Small intestine (tissue), 7 donors: Measurements from ENCODE around the gene BTNL9. TPM values are rescaled to one million over a fixed set of nuclear protein-coding genes. Genes with fewer than 3 reads are reported as not detected.

Experiments used
- DNase-seq, 2 donors: peaks; one replicate each; pipeline versions ENCODE4 v3.0.0 to v3.0.0-alpha.2; 2013
- FAIRE-seq: peaks from 2 replicates; lab custom pipeline; 2012; peaks lifted over from hg19 to GRCh38; lab: Jason Lieb, UNC
- H3K27ac ChIP-seq, 3 donors: one replicate each; pipeline ENCODE4 v1.5.1; 2013; ENCODE audit warnings: low read length in 2 of 3, mild to moderate bottlenecking in 2 of 3, control low read depth in 1 of 3, inconsistent platforms in 1 of 3, low read depth in 1 of 3, moderate library complexity in 1 of 3
- H3K27me3 ChIP-seq, 3 donors: one replicate each; pipeline ENCODE4 v1.6.1; 2013; ENCODE audit warnings: low read length in 3 of 3, inconsistent platforms in 1 of 3; ENCODE audit not compliant: control insufficient read depth in 3 of 3, insufficient read depth in 3 of 3
- H3K36me3 ChIP-seq, 3 donors: one replicate each; pipeline ENCODE4 v1.6.1; 2013; ENCODE audit warnings: low read length in 3 of 3, inconsistent platforms in 1 of 3, low read depth in 1 of 3, mild to moderate bottlenecking in 1 of 3, moderate library complexity in 1 of 3; ENCODE audit not compliant: control insufficient read depth in 3 of 3, insufficient read depth in 2 of 3
- H3K4me1 ChIP-seq, 3 donors: one replicate each; pipeline ENCODE4 v1.6.1; 2013; ENCODE audit warnings: low read length in 2 of 3, inconsistent platforms in 1 of 3, low read depth in 1 of 3, mild to moderate bottlenecking in 1 of 3, moderate library complexity in 1 of 3; ENCODE audit not compliant: control insufficient read depth in 3 of 3, insufficient read depth in 2 of 3
- H3K4me3 ChIP-seq, 3 donors: one replicate each; pipeline ENCODE4 v1.5.1; 2013; ENCODE audit warnings: low read length in 3 of 3, control low read depth in 1 of 3, inconsistent platforms in 1 of 3, low read depth in 1 of 3, mild to moderate bottlenecking in 1 of 3, moderate library complexity in 1 of 3
- H3K9me3 ChIP-seq, 2 donors: one replicate each; pipeline ENCODE4 v1.6.1; 2013; ENCODE audit warnings: low read depth in 1 of 2, low read length in 1 of 2; ENCODE audit not compliant: control insufficient read depth in 2 of 2, insufficient read depth in 1 of 2
- WGBS, 3 donors: extraction: QIAGEN DNeasy Blood & Tissue Kit; methylation state at CpG; one replicate each; pipeline ENCODE4 v1.1.7; 2013; 5-methylcytosine and 5-hydroxymethylcytosine counted together
- polyA plus RNA-seq, 4 donors: library from polyadenylated mRNA; stranded (reverse) in 3 of 4; unstranded in 1 of 4; fragments of 200-250 nt in 3 of 4; fragments of 120-200 nt in 1 of 4; gene quantifications; one replicate each; pipeline versions ENCODE4 v1.2.1 to v1.2.3, GENCODE V29; 2013
- donor health status: healthy with polysubstance abuse.
- donor health status: control.
- donor health status: control.
- donor health status: Bipolar disorder and iron deficiency.
- donor health status: healthy.

Gene BTNL9
- polyA plus RNA-seq, 4 donors: 0.27 to 6.5 (median 2.7) TPM

GRCh38 chr5:181053488-181054121 lies 13.5 kb downstream of the BTNL9 start:
- WGBS, 3 donors: 1 to 3% (median 1%) methylated on average over 45 of the region's 45 CpGs
- peaks cover 0 to 8% (median 7%) of the 10 kb centered on the region in 3 donors for H3K4me1 ChIP-seq
- FAIRE-seq (no peak), DNase-seq (peak in 1 of 2 donors; percentile 32)
- H3K27ac ChIP-seq: no peak overlapping the region
- H3K9me3 ChIP-seq: no peaks in the 10 kb centered on the region
- H3K36me3 ChIP-seq: no peaks in the 10 kb centered on the region
- peaks cover 0 to 66% (median 40%) of the 10 kb centered on the region in 3 donors for H3K27me3 ChIP-seq
- H3K4me3 ChIP-seq: peak overlapping the region; percentile 22 to 60 (median 29)

- DNase-seq (no peak), FAIRE-seq (no peak)
- Histone ChIP-seq H3K4me3 (peak overlapping the region in 1 of 3 donors; percentile 22), H3K36me3 (no peaks in the 10 kb centered on the region), H3K27me3 (peaks cover 3 to 71% (median 42%) of the 10 kb centered on the region in 3 donors), H3K9me3 (no peaks in the 10 kb centered on the region), H3K4me1 (peaks cover 0 to 8% (median 7%) of the 10 kb centered on the region in 3 donors), H3K27ac (no peak overlapping the region)
- WGBS, 3 donors: 26 to 50% (median 37%) methylated on average over 7 of the region's 7 CpGs
Measured at GRCh38 chr5:181054138-181054537, 14.1 kb downstream of the BTNL9 start.

- 47 to 69% (median 58%) methylated on average over 7 of the region's 7 CpGs for WGBS, 3 donors
- Histone ChIP-seq H3K27ac (no peak overlapping the region), H3K9me3 (no peaks in the 10 kb centered on the region), H3K4me1 (peaks cover 0 to 8% (median 7%) of the 10 kb centered on the region in 3 donors), H3K36me3 (no peaks in the 10 kb centered on the region), H3K27me3 (peaks cover 5 to 75% (median 48%) of the 10 kb centered on the region in 3 donors), H3K4me3 (no peak overlapping the region)
- FAIRE-seq (no peak), DNase-seq (peak in 1 of 2 donors; percentile 55)
Measured at GRCh38 chr5:181054871-181055459, 14.9 kb downstream of the BTNL9 start.

DNA sequence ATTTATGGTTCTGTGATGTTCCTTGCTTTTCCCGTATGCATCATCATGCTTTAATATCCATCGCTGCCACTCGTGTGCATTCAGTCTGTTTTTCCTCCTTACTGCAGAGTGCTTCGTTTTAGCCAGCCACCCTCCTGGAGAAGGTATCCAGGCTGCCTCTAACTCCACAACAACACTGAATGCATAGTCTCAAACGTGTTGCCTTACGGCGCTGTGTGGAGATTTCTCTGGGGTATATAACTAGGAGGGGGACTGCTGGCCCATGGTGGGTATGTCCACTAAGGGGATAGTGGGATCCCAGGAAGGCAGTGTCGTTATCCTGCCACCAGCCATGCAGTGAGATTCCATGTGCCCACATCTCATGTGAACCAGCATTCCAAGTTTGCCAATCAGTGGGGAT lies 16.4 kb downstream of the BTNL9 start:
- Histone ChIP-seq H3K4me3 (no peak overlapping the region), H3K27ac (no peak overlapping the region), H3K4me1 (peaks cover 0 to 8% (median 7%) of the 10 kb centered on the region in 3 donors), H3K9me3 (no peaks in the 10 kb centered on the region), H3K27me3 (peaks cover 5 to 76% (median 40%) of the 10 kb centered on the region in 3 donors), H3K36me3 (no peaks in the 10 kb centered on the region)
- 82 to 86% (median 85%) methylated on average over 8 of the region's 8 CpGs for WGBS, 3 donors
- FAIRE-seq: no peak
- no peak for DNase-seq

GRCh38 chr5:181058321-181058720 lies 18.3 kb downstream of the BTNL9 start:
- Histone ChIP-seq H3K4me3 (no peak overlapping the region), H3K4me1 (peaks cover 0 to 8% (median 4%) of the 10 kb centered on the region in 3 donors), H3K36me3 (no peaks in the 10 kb centered on the region), H3K27ac (no peak overlapping the region), H3K27me3 (peaks cover 5 to 77% (median 43%) of the 10 kb centered on the region in 3 donors), H3K9me3 (no peaks in the 10 kb centered on the region)
- no peak for DNase-seq
- 79 to 87% (median 86%) methylated on average over 9 of the region's 9 CpGs for WGBS, 3 donors
- FAIRE-seq: no peak

DNA sequence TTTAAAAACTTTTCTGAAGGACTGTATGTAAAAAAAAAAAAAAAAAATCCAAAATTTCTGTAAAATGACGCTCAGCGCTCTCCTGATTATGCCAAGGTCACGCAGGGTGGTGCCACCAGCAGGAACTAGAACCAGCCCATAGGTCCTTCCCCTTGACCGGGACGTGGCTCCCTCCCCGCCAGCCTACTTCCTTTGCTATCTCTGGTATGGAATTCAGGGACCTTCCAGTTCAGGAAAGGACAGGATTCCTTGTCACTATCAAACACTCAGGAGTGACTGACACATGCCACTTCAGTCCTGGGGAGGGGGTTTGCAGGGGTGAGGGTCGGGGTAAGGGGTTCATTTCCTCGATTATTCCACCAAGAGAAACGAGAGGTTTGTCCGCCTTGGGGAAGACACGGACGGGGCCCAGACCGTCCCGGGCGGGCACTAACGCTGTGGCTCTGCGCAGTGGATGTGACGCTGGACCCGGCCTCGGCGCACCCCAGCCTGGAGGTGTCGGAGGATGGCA lies 18.8 kb downstream of the BTNL9 start:
- Histone ChIP-seq H3K4me1 (peaks cover 0 to 6% (median 0%) of the 10 kb centered on the region in 3 donors), H3K27ac (no peak overlapping the region), H3K4me3 (no peak overlapping the region), H3K9me3 (no peaks in the 10 kb centered on the region), H3K27me3 (peaks cover 5 to 72% (median 38%) of the 10 kb centered on the region in 3 donors), H3K36me3 (no peaks in the 10 kb centered on the region)
- 15 to 25% (median 21%) methylated on average over 18 to 22 of the region's 22 CpGs for WGBS, 3 donors
- no peak for FAIRE-seq
- no peak for DNase-seq

DNA sequence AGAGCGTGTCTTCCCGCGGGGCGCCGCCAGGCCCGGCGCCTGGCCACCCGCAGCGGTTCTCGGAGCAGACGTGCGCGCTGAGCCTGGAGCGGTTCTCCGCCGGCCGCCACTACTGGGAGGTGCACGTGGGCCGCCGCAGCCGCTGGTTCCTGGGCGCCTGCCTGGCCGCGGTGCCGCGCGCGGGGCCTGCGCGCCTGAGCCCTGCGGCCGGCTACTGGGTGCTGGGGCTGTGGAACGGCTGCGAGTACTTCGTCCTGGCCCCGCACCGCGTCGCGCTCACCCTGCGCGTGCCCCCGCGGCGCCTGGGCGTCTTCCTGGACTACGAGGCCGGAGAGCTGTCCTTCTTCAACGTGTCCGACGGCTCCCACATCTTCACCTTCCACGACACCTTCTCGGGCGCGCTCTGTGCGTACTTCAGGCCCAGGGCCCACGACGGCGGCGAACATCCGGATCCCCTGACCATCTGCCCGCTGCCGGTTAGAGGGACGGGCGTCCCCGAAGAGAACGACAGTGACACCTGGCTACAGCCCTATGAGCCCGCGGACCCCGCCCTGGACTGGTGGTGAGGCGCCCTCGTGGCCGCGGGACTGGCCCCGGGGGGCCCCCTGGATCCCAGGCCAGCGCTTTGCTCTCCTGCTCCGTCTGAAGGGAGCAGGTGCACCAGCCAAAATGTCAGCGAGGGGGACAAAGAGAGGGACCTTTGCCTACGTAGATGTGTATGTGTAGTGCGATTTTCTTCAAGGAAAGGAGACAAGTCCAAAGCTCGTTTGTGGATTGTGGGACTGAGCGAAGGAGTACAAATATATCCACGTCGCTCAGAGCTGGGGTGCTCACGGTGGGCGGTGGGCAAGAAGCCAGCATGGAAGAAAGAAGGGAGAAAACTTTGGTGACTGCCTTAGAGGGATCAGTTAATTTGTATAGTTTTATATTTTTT lies 19.5 kb downstream of the BTNL9 start:
- DNase-seq (peak in 1 of 2 donors; percentile 47), FAIRE-seq (no peak)
- no peaks in the 10 kb centered on the region for H3K4me1 ChIP-seq
- H3K9me3 ChIP-seq: no peaks in the 10 kb centered on the region
- H3K27ac ChIP-seq: no peak overlapping the region
- no peaks in the 10 kb centered on the region for H3K36me3 ChIP-seq
- H3K4me3 ChIP-seq: peak overlapping the region in 1 of 3 donors; percentile 10
- WGBS, 3 donors: 6 to 10% (median 10%) methylated on average over 55 to 86 of the region's 86 CpGs
- peaks cover 5 to 64% (median 33%) of the 10 kb centered on the region in 3 donors for H3K27me3 ChIP-seq

GRCh38 chr5:181060231-181060590 lies 20.1 kb downstream of the BTNL9 start:
- 75 to 80% (median 78%) methylated on average over 8 of the region's 8 CpGs for WGBS, 3 donors
- Histone ChIP-seq H3K9me3 (no peaks in the 10 kb centered on the region), H3K36me3 (no peaks in the 10 kb centered on the region), H3K4me3 (no peak overlapping the region), H3K27me3 (peaks cover 5 to 58% (median 36%) of the 10 kb centered on the region in 3 donors), H3K27ac (no peak overlapping the region), H3K4me1 (no peaks in the 10 kb centered on the region)
- no peak for FAIRE-seq
- DNase-seq: no peak
